HepG2 (cell line): ENCODE measurements around the gene TOMM6. TPM values are rescaled to one million over a fixed set of nuclear protein-coding genes. Genes with fewer than 3 reads are reported as not detected.
A peak's percentile ranks its signal among the peaks of the same experiment; 100 is the strongest.

Source experiments
- AKAP8 ChIP-seq: sonication (generic); formaldehyde crosslinking; IDR thresholded peaks from 2 replicates; pipeline ENCODE4 v1.5.1; 2020; ENCODE audit warnings: mild to moderate bottlenecking, missing genetic modification reagents
- ARNT ChIP-seq: fragments of 450-650 bp; IDR thresholded peaks from 2 replicates; pipeline ENCODE4 v1.6.1; 2017
- BCL3 ChIP-seq: sonication (generic); formaldehyde crosslinking; IDR thresholded peaks from 2 replicates; pipeline ENCODE4 v1.5.1; 2020; ENCODE audit warnings: mild to moderate bottlenecking, missing genetic modification reagents, moderate library complexity
- BORCS8-MEF2B ChIP-seq: sonication (generic); formaldehyde crosslinking; IDR thresholded peaks from 2 replicates; pipeline ENCODE4 v1.8.0; 2022; ENCODE audit warnings: mild to moderate bottlenecking, missing genetic modification reagents
- DMAP1 ChIP-seq: IDR thresholded peaks from 2 replicates; pipeline ENCODE4 v1.6.1; 2016
- KMT2B ChIP-seq: IDR thresholded peaks from 2 replicates; pipeline ENCODE4 v1.6.1; 2016; ENCODE audit warnings: missing genetic modification reagents, missing compliant biosample characterization
- MBD4 ChIP-seq: IDR thresholded peaks from 2 replicates; pipeline ENCODE4 v1.6.1; 2012; ENCODE audit warnings: low read length, inconsistent platforms, borderline replicate concordance
- TEAD3 ChIP-seq: optimal IDR thresholded peaks from 2 replicates; pipeline ENCODE3; 2016; ENCODE audit warnings: borderline replicate concordance
- ZBTB4 ChIP-seq: sonication (generic); formaldehyde crosslinking; IDR thresholded peaks from 2 replicates; pipeline ENCODE4 v1.4.0; 2020; ENCODE audit warnings: missing genetic modification reagents, mild to moderate bottlenecking, borderline replicate concordance
- ZNF350 ChIP-seq: sonication (generic); formaldehyde crosslinking; IDR thresholded peaks from 2 replicates; pipeline ENCODE4 v1.4.0; 2020; ENCODE audit warnings: mild to moderate bottlenecking, low read depth, missing genetic modification reagents, borderline replicate concordance
- ZSCAN5A ChIP-seq: sonication (generic); formaldehyde crosslinking; IDR thresholded peaks from 2 replicates; pipeline ENCODE4 v1.8.0; 2022; ENCODE audit warnings: mild to moderate bottlenecking, missing genetic modification reagents, borderline replicate concordance
- polyA plus RNA-seq, 8 experiments: library from polyadenylated mRNA; depleted of rRNA in 3 of 8; stranded (reverse) in 7 of 8; unstranded in 1 of 8; fragments of >200 nt; fragmentation: Illumina TruSeq in 4 of 8; extraction: Trizol in 4 of 8; gene quantifications; 2 replicates each; pipeline versions ENCODE4 v1.2.1 to v1.2.3, GENCODE V29; 2011 to 2016; ENCODE audit warnings: low read depth in 4 of 8, missing spikeins in 1 of 8, mixed read lengths in 1 of 8; ENCODE audit not compliant: insufficient read depth in 1 of 8
- total RNA-seq, 5 experiments: library from RNA; depleted of rRNA; stranded (reverse); fragments of >200 nt; fragmentation: Illumina TruSeq; extraction: Trizol; gene quantifications; 2 replicates each; pipeline ENCODE4 v1.2.3, GENCODE V29; 2016; ENCODE audit warnings: low read depth in 1 of 5

TOMM6 gene
- total and polyA plus RNA-seq, 2 of the 13 experiments (the other 11 are each of a cell fraction or from before 2014, with no cell fraction given), result 320 to 321 TPM

DNA sequence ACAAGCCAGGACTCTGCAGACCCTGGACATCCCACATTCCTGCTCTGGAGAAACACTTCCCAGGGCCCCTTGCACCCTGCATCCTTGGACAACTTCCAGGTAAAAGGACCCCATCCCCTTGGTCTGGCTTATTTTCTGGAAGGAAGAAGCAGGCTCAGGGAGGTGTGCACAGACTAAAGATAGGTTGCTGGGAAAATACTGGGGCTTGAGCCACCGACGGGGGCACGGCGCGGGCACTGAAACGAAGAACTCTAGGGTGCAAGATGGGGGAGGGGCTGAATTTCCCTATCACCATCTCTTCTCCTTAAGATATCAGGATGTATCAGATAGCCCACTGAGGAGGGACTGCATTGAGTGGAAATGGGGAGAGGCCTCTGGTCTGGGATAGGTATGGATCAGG, 8.6 kb upstream of the TOMM6 start (continued):
- peak; percentile 74; the same call in 1 of the 2 replicates for TF ChIP-seq BCL3
- TF ChIP-seq BORCS8-MEF2B, result 0 out of 2 replicates have a peak, but pooled peaks have one; percentile 52
- peak; percentile 4 for TF ChIP-seq TEAD3 (CRISPR knock-in tag)
- TF ChIP-seq KMT2B (CRISPR knock-in tag), result no peak
- TF ChIP-seq ARNT, result no peak
- TF ChIP-seq MBD4, result no peak
- 0 out of 2 replicates have a peak, but pooled peaks have one; percentile 42 for TF ChIP-seq ZBTB4
- no peak for TF ChIP-seq AKAP8
- TF ChIP-seq ZSCAN5A (CRISPR knock-in tag), result 0 out of 2 replicates have a peak, but pooled peaks have one; percentile 23
- TF ChIP-seq DMAP1 (CRISPR knock-in tag), result 0 out of 2 replicates have a peak, but pooled peaks have one; percentile 1
- TF ChIP-seq ZNF350 (CRISPR knock-in tag), result peak; percentile 10; the same call in 1 of the 2 replicates
- TF ChIP-seq, all 625 proteins: peak for 9
